ENCODE data around the gene ELL2.

ELL2 gene

DNA sequence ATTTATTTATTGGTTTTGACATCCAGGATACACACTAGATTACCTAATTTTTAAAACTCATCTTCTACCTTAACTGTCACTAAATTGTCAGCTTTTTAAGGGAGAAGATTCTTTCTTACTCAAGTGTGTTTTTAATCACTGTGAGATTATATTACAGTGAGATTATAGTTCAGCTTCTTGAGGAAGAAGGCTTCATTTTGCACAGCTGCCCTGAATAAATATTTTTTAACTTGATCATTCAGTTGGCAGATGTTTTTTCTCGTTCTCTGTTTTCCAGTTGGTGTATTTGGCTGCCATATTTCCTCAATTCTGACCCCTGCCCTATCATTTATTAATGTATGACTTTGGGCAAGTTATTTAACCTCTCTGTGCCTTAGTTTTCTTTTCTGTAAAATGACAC lies 15.0 kb upstream of the ELL2 start:
- DNase-seq, result no peak

DNA sequence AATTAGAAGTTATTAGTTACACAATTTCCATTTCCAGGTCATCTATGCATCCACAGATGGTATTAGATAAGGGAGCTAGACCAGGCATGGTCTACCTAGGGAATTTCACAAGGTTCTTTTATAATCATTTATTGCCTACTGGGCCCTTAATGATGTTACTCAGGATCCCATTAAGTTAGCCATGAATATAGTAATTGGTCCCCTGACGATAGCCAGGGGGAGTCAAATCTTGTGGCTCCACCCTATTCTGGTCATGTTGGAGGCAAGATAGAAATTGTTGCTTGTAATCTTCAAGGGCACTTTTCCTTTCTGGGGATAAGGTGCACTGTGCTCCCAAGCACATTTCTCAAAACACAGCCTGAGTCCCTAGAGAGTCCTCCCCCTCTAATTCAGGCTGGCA lies 14.1 kb upstream of the ELL2 start:
- DNase-seq, result peak; percentile 5

DNA sequence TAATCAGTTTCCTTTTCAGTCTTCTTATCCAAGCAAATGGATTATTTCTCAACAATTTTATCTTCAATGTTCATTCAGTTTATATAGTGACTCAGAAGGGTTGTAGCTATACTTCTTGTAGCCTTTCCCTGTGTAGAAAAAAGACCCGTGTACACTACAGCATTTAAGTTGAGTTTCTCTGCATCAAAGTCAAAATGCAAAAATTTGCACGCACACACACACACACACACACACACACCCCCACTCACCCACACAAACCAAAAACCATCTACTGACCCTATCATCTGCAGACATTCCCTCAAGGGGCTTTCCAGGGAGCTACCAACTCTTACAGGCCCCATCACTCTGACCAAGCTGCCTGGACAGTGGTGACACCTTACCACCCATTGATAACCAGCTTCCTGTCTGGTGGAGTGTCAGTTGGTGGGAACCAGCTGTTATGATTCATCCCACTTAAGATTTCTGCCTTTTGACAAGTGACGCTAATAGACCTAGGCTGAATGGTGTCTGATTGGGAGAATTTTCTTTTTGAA lies 12.2 kb upstream of the ELL2 start:
- no peak for DNase-seq

DNA sequence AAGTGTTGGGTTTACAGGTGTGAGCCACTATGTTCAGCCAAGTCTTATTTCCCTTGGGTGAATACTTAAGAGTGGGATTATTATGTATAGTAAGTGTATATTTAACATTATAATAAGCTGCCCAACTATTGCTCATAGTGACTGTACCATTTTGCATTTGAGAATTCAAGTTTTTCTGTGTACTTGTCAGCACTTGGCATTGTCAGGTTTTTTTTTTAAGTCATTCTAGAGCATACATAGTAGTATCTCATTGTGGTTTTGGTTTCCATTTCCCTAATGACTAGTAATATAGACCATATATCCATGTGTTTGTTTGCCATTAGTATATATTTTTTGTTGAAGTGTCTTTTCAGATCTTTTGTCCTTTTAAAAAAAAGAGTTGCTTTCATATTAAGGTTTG lies 10.5 kb upstream of the ELL2 start:
- DNase-seq, result no peak

DNA sequence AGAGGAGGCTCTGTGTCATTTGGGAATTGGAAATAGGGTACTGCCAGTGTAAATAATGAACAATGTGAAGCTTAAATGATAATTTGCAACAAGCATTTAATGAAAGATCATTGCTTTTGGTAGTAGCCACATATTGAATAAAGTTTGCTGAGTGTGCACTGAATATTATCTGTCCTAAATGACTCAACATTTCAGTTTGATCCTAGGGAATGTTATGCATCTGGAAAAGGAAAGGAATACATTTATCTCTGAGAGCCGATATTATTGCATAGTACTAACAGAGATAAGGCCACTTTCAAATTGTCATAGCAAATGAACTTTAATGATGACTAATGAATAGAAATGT lies 8.7 kb upstream of the ELL2 start:
- no peak for DNase-seq

DNA sequence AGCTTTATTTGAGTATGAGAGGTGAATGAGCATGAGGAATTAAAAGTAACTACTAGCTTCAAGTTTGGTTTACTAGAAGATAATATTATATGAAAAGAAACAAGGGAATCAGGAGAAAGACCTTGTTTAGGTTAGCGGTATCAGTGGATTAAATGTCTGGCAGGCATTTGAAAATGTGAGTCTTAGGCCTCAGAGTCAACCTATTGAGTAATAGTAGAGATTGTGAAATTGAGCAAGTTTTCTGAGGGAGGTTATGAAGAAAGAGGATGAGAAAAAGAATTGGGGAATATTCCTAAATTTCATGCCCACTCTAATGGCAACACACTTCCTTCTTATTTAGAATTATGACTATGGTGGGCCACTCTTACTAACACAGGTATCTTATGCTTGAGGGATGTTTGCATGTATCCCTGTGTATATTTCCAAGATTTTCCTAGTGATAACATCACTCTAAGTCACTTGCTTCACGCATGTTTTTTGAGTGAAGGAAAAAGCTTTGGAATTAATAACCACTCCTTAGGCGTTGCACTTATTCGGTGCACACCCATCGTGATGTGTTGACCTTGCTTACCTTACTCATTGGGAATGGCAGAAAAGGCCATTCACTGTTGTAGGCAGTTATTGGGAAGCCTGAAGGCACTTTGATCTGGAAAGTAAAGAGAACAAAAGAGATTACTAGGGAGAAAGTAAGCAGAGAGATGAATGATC lies 8.2 kb upstream of the ELL2 start:
- DNase-seq, result no peak

DNA sequence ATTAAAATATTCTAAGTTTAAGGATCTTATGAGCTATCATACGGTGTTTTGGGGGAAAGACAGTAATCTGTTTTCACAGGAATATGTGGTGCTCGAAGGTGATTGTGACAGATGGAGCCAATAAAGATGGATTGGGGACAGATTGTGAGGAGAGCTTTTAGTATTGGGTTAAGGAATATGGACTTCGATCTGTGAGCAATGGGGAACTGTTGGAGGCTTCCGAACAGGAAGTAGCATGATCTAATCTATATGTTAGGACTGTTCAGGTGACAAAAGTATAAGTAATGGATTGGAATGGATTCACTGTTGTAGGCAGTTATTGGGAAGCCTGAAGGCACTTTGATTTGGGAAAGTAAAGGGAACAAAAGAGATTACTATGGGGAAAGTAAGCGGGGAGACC lies 7.4 kb upstream of the ELL2 start:
- DNase-seq, result no peak

DNA sequence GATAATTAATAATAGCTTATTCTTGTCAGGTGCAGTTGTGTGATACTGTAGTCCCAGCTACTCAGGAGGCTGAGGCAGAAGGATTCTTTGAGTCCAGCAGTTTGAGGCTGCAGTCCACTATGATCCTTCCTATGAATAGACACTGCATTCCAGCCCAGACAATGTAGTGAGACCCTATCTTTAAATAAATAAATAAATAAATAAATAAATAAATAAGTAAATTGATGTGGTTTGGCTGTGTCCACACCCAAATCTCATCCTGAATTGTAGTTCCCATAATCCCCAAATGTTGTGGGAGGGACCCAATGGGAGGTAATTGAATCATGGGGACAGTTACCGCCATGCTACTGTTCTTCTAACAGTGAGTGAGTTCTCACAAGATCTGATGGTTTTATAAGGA lies 5.6 kb upstream of the ELL2 start:
- no peak for DNase-seq

DNA sequence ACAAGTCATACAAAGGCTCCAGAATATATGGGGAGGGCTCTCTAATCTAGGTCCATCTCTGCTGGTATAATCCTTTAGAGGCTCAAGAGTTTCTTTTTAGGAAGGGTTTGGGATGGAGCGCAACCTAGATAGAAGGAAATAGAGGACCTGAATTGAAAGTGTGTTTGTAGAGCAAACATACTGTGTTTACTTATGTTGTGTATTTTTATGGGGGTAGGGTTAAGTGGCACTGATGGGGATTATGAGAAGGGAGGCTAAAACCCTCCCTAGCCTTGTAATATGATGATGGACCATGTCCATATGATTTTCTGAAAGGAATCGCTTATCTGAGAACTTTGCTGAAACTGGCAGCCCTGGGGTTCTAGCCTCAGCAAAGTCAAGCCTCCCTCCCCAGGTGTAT lies 4.4 kb upstream of the ELL2 start:
- DNase-seq, result no peak

DNA sequence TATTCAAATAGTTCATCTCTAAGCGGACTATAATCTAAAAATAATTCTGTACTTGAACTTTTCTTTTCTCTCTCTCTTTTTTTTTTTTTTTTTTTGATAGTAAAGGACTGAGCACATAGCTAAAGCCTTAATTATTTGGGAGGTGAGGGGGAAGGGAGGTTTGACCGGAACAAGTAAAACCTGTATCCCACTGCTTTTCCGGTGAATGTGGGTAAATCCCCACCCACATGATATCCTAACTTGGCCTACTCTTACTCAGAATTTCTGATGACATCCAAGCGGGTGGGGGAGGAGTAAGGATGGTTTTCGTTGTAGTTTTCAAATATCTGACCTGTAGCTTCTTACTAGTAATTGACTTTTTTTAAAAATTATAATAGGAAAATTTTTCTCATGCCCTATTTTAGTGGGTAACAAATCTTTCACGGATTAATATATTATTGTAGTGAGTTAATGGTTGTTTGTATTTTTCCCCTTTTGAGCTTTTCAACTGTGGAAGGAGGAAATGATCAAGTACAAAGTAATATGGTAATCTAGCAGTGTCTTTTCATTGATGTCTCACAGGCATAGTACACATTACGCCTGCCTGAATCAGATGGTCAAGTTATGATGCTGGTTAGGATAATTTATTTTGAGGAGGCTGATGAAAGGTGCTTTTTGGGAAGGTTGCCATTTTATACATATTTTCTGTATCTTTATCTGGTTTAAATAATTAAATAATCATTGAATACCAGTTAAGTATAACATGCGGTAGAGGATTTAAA lies 2.2 kb upstream of the ELL2 start:
- no peak for DNase-seq

DNA sequence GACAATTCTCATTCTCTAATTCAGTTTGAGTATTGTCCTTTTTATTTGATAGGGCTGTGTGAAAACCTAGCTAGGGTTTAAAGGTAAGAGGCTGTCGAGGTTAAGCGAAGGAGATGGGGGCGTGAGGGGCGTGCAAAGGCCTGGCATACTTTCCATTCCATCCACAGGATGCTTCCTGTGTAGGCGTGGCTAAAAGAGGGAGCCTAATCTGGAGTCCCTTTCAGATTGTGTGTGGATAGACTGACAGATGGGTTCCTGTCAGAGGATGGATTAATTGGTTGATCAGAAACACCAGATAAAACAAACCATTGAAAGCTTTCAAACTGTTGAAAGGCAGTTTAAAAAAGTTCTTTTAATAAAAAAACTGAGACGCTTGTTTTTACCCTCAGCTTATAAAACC lies 1.1 kb upstream of the ELL2 start:
- DNase-seq, result no peak

DNA sequence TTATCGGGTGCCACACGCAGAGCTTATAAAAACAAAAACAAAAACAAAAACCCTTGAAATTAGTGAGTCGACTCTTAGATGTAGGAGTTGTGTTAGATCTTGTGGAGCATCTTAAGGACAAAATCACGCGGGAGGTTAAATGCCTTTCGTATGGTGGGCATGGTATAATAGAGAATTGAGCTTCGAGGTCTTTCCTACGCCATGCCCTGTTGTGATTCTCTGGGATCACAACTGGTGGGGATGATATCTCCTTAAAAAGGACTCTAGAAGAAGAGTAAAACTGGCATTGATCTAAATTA lies 773 bp upstream of the ELL2 start:
- DNase-seq, result no peak

DNA sequence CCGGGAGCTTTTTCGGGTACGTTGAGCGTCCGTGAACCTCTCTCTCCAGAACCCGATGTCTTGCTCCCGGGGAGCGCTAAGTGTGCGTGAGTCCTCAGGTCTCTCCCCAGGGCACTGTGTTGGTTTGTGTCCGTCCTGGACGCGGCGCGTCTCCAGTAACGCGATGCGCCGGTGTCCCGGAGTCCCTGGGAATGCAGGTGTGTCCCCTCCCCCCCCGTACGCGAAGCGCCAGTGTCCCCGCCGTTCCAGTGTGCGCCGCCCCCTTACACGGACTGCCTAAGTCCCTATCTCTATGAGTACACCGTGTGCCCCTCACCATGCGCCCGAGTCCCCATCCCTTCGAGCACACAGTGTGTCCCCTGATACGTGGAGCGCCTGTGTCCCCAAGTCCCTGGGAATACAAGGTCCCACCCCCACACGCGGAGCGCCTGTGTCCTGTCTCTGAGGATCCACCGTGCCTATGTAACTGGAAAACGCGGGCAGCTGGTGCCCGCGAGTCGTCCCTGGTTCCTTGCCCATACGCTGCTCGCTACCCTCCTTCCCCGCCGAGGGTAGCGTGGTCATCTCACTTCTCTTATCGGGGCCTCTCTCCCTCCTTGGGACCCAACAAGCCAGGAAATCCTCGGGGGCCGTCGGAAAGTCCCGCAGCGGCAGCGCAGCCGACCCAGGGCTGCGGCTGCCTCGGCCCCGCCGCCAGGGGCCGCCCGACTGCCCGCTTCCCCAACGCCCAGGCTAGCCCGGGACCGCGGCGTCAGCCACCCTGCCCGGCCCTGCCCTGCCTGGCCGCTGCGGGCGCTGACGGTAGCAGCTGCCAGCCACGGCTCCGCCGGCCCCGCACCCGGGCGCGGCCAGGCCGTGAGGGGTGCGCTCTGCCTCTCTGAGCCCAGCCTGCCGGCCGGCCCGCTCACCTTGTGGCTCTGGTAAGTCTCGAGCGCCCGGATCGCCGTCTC lies 709 bp downstream of the ELL2 start:
- DNase-seq, result peak; percentile 33

DNA sequence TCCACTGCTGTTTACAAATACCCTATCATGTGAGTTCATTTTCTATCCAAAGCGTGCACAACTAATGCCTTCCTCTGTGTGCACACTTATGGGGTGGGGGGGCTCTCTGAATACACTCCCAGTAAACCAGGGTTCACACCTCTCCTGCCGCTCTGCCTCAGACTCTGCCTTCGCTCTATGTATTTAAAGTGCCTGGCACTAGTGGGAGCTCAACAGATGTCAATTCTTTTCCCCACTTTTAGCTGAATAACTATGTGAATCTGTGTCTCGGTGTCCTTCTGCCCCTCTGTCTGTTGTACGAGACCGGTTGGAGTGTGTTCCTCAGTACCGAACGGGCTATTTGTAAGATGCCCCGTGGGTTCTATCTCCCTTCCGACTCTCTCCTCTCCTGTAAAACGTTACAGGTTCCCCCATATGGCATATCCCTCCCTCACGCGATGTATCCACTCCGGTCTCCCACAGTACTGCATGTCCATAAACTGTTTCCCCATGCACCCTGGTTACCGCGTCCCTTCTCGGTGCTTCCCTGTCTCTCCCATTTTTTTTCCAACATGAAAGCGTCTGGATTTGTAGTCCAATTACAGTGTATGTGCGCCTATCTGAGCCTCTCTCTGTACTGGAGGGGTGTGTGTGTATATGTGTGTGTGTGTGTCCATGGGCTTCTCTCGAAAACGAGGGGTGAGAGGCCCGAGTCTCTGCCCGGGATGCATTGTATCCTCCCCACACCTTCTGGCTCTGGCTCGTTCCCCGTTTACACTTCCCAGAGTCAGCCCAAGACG lies 1.6 kb downstream of the ELL2 start:
- DNase-seq, result peak; percentile 50

DNA sequence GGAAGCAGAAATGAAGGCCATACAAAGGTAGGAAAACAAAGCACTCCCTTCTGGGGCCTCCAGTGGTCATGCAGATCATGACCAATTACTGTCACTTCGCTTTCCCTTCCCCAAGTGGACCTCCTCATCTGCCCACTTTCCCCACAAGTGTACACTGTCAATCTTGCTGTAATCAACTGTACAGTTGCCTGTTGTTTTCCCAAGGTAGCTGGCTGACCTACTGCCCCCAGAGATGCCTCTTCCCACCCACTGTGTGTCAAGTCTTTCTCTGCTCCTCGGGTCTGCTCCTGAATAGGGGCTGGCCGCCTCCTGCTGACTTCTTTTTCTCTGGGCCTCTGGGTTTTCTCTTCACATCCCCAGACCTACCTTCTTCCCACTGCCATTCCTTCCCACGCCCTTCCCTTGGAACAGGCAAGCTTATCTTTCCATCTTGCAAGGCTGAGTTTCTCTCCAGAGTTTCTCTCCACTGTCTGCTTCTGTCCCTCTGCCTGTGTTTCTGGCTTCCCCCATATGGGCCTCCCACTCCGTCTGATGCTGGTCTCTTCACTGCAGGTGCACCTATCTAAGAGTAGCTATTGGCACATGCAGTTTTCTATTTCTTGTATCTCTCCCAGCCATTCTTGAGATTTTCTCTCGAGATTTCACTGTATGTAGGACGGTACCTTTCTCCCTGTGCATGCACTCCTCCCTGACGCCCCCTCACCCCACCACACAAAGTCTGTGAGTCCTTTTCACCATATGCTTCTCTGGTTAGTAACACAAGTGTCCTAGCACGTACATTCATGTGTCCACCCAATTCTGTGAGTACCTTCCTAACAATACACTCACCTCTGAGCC lies 2.4 kb downstream of the ELL2 start:
- no peak for DNase-seq

DNA sequence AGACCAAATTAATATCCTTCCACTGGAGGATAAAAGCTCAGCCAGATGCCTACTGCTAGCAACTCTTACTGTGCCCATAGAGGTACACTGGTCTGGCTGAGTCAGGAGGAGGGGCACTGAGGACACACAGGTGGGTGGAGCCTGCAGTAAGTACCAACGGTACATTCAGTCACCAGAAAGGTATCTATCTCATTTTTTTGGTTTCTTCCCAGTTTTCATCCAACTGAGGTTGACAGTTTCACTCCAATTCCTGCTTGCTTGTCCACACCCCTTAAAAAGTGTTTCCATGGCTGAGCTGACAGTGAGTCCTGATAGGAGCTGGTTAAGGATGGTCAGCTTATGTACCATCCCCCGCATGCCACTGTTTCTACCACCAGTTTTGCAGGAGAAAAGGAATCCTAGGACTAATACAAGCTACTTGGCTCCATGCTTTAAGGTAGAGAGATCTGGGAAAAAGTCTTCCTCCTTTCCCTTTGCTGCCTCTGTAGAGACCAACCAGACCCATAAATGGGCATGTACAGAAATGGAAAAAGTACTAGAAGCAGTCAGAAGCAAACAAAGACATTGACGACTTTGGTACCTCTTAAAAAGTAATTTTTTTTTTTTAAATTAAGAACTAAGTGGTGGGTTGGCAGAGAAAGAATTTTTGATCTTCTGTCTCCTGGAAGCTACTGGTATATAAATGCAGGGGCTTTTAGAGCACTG lies 3.2 kb downstream of the ELL2 start:
- no peak for DNase-seq

DNA sequence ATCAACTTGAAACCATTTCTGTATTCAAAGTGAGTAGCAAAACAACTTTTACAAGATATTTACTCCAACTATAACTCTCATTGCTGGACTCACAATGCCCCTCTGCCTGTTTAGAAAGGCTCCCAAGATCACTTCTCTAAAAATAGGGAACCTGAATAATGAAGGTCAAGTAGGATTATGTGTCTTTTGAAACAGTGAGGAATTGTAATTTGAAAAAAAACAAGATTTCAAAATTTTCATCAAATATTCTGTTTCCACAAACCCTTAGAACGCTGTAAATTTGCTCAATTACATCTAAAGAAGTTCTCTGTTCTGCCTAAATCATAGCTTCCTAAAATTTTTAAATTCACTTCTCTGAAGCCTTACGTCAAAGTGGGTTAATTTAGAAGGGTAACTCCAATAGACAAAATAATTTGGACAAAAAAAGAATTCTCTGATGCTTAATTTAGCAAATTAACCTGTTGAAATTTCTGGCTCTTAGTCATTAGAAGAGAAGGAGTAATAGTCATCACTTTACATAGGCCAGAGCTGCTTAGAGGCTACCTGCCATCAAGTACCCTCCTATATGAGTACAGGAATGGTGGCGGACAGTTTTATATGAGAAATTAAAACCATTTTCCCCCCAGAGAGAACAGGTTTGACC lies 4.0 kb downstream of the ELL2 start:
- DNase-seq, result no peak

DNA sequence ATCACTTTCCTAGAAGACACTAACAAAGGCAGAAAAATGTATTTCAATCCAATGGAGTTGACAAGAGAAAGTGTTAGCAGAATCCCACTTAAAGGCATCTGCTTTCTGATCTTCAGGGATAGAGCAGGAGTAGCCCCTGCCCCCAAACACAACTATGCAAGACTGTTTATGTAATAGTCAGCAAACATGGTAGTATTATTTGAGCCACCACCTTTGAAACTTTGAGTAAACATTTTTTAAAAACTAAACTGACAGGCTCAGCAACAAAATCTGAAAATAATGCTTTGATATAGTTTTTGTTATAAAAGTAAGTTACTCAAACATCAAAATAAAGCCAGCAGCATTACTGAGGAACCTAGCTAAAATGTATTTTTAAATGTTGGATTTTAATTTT lies 4.8 kb downstream of the ELL2 start:
- no peak for DNase-seq

DNA sequence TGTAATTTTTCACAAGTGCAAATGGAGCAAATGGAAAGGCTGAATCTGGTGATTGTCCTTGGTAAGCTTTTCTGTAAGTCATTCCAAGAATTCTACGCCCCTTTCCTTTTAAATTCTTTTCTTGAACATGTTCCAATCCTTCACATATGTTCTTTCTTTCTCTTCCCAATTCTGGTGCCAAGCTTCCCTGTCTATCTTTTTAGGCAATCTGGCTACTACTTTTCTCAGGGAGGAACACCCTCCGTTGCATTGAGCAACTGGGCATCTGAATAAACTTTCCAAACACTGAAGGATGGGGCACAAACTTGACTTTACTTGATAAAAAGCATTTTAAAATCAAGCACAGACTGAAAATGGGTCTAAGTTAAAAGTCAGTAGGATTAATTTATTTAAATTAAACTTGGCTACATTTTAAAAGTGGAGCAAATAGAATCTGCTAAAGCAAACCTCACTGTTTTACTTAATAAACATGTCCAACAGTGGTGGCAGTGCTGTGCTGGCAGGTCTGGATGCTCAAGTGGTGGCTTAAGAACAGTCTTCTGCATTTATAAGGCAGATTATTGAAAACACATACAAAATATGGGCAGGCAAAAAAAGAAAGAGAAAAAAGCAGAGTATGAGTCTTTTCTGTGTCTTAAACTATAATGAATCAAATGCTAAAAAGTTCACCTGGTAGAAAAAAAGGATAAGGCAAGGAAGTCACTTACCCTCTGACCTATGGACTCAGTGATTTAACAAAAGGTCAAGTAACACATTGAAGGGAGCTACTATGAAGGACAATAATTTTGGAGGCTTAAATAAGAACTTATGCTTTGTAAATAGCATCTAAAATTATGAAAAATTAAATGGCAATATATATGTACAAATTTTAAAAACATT lies 5.4 kb downstream of the ELL2 start:
- DNase-seq, result no peak

DNA sequence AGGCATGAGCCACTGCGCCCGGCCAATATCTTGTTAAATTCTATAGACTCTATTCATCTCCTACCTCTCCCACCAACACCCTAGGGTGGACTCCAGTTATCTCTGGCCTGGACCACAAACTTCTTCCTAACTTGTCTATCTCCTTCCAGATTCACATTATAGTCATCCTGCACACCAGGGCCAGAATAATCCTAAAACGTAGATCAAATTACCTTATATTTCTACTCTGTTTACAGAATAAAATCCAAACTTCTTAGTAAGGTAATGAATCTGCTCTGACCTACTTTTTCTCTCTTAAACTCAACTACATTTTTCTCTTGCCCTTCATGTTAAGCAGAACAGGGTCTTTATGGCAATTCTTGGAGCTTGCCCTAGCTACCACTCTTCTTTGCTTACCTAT lies 6.9 kb downstream of the ELL2 start:
- DNase-seq, result no peak

Data from NCI-H2171 treated with DMSO at 0.1 percent for 48 hours (cell line).